NCI-H748 (cell line): ENCODE results near the gene PDCL2.

Experiments
- DNase-seq: peaks from one replicate; lab custom pipeline; 2025; ENCODE audit not compliant: unreplicated experiment; lab: John Stamatoyannopoulos, UW

Gene PDCL2

GRCh38 chr4:55540271-55540670 is 51.8 kb downstream of the PDCL2 start:
- no peak for DNase-seq

GRCh38 chr4:55539658-55540057 is 52.4 kb downstream of the PDCL2 start:
- no peak for DNase-seq

GRCh38 chr4:55538531-55538930 is 53.5 kb downstream of the PDCL2 start:
- no peak for DNase-seq

- no peak for DNase-seq
Measured at GRCh38 chr4:55534306-55534705, 57.7 kb downstream of the PDCL2 start.

GRCh38 chr4:55530691-55531090 is 61.4 kb downstream of the PDCL2 start:
- no peak for DNase-seq

GRCh38 chr4:55530167-55530566 is 61.9 kb downstream of the PDCL2 start:
- no peak for DNase-seq

- DNase-seq: no peak
Measured at GRCh38 chr4:55528491-55528890, 63.6 kb downstream of the PDCL2 start.

GRCh38 chr4:55524844-55525571 is 67.0 kb downstream of the PDCL2 start:
- DNase-seq: no peak

GRCh38 chr4:55518442-55518841 is 73.6 kb downstream of the PDCL2 start:
- DNase-seq: no peak

GRCh38 chr4:55517526-55518229 is 74.4 kb downstream of the PDCL2 start:
- no peak for DNase-seq

- DNase-seq: no peak
Measured at GRCh38 chr4:55512922-55513571, 79.0 kb downstream of the PDCL2 start.

- no peak for DNase-seq
Measured at GRCh38 chr4:55512077-55512476, 80.0 kb downstream of the PDCL2 start.

GRCh38 chr4:55510685-55511084 is 81.4 kb downstream of the PDCL2 start:
- no peak for DNase-seq

- DNase-seq: no peak
Measured at GRCh38 chr4:55509266-55509665, 82.8 kb downstream of the PDCL2 start.

GRCh38 chr4:55507612-55508011 is 84.4 kb downstream of the PDCL2 start:
- DNase-seq: no peak
